Activated CD8-positive, alpha-beta memory T cell treated with anti-CD3 and anti-CD28 coated beads, Interleukin-2, amount 10 ng/mL, durations not matched to agents 7 days and 5 days (primary cell): ENCODE measurements around the gene HARS1. TPM values are rescaled to one million over a fixed set of nuclear protein-coding genes. Genes with fewer than 3 reads are reported as not detected.
A peak's percentile ranks its signal among the peaks of the same experiment; 100 is the strongest.
"Not testable (repeated sequence)": the region's sequence is repeated elsewhere in the genome, so short reads cannot be mapped to it uniquely, and the experiment has no call there.

Experiments
- ATAC-seq: fragments of 150-1000 bp; cut with Tn5 transposase; one replicate; pipeline ENCODE4 v1.10.0; 2021; ENCODE audit warnings: moderate library complexity
- CTCF ChIA-PET: fragments of 350-600 bp; sonication (Branson Sonifier 250); formaldehyde crosslinking; loops from one replicate; lab custom pipeline; 2021; ENCODE audit warnings: antibody characterized with exemption; lab: Charles Lee
- DNase-seq: peaks from one replicate; pipeline ENCODE4 v3.0.0-alpha.2; 2020
- H3K27ac Mint-ChIP-seq: one replicate; pipeline ENCODE4 v1.8.0; 2021; ENCODE audit warnings: mild to moderate bottlenecking, mixed read lengths
- H3K27me3 Mint-ChIP-seq: one replicate; pipeline ENCODE4 v1.8.0; 2021; ENCODE audit warnings: mixed read lengths
- H3K36me3 Mint-ChIP-seq: one replicate; pipeline ENCODE4 v1.8.0; 2021; ENCODE audit warnings: mild to moderate bottlenecking, mixed read lengths
- H3K4me1 Mint-ChIP-seq: one replicate; pipeline ENCODE4 v1.8.0; 2021; ENCODE audit warnings: mixed read lengths
- H3K4me3 Mint-ChIP-seq: one replicate; pipeline ENCODE4 v1.8.0; 2021; ENCODE audit warnings: mild to moderate bottlenecking, moderate library complexity, mixed read lengths
- H3K9me3 Mint-ChIP-seq: one replicate; pipeline ENCODE4 v1.8.0; 2022; ENCODE audit warnings: low read depth, mixed read lengths
- total RNA-seq, 2 experiments: library from RNA; stranded (reverse); gene quantifications; one replicate each; pipeline ENCODE4 v1.2.3, GENCODE V29; 2021

Gene HARS1, protein sequence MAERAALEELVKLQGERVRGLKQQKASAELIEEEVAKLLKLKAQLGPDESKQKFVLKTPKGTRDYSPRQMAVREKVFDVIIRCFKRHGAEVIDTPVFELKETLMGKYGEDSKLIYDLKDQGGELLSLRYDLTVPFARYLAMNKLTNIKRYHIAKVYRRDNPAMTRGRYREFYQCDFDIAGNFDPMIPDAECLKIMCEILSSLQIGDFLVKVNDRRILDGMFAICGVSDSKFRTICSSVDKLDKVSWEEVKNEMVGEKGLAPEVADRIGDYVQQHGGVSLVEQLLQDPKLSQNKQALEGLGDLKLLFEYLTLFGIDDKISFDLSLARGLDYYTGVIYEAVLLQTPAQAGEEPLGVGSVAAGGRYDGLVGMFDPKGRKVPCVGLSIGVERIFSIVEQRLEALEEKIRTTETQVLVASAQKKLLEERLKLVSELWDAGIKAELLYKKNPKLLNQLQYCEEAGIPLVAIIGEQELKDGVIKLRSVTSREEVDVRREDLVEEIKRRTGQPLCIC
- total RNA-seq: 10 to 100 TPM; 75.9 to 93.9 TPM

DNA sequence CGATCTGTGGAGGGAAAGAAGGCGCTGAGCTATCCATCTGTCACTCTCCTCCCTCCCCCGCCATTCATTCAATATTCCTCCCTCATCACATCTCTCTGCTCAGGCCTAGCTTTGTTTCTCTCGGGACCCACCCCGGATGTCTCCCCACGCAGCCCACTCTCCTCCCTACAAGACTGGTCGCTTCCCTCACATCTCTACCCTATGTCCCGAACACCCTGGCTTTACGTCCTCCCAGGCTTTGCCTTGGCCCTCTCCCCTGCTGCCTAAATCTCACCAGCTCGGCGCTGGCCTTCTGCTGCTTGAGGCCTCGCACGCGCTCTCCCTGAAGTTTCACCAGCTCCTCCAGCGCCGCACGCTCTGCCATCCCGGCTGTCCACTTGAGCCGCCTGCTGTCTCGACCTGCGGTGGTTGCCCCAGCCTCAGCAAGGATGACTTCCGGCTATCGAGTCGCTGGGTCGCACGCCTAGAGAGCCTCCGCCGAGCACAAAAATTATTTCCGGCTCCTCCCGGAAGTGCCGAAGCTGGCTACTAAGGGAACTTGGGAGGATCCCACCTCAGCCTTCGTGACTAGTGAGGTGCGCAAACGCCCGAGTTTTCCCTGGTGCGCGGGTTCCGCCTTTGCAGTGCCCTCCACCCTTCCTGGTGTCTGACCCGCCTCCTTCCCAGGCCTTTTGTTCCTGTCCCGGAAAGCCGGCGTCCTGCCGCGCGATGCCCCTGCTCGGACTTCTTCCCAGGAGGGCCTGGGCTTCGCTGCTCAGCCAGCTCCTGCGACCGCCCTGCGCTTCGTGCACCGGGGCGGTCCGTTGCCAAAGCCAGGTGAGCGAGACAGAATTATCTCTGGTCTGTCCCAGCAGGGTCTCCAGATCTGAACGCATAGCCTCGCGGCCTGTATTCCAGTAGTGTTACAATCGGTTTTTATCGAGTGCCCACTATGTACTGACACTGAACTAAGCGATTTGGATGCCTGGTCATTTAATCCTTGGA, at the start of gene HARS1, which contains the start of gene HARS2:
TSS of gene HARS1 (minus strand) at position 430 of the 984 bp plus-strand sequence. CDS start at position 364, 66 bp downstream.
TSS of gene HARS2 (plus strand) at position 515 of the 984 bp plus-strand sequence. CDS start at position 709, 194 bp downstream.
- Mint-ChIP-seq H3K27ac (peak within 1 kb of the TSS; percentile 98), H3K27me3 (no peaks in the 10 kb centered on the region), H3K9me3 (no peaks in the 10 kb centered on the region), H3K4me1 (peaks cover 39% of the 10 kb centered on the region), H3K4me3 (peak within 1 kb of the TSS; percentile 100), H3K36me3 (peaks cover 36% of the 10 kb centered on the region)
- ATAC-seq (peak; percentile 96), DNase-seq (peak; percentile 92)
- CTCF ChIA-PET: interaction anchor here (0.8 to 1.9 kb wide), 11 partner anchors 9 to 328 kb away, joined by 3 to 11 read pairs (median 5); partner anchors contain the start of genes EIF4EBP3, IK, NDUFA2 and WDR55

DNA sequence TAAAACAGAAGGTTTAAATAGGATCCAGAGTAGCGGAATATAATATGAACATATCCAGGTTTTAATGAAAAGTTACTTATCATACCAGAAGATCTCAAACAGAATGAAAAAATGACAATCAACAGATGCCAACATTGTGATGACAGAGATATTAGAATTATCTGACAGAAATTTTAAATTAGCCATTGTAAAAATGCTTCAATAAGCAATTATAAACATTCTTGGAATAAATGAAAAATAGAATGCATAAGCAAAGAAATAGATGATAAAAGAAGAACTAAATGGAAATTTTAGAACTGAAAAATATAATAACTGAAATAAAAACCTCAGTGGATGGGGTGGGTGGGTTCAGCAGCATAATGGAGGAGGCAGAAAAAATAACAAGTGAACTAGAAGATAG, 46.3 kb upstream of the HARS1 start:
- CTCF ChIA-PET: interaction anchor here (1.3 kb wide), 1 partner anchor 493 kb away, joined by 3 read pairs; no protein-coding TSS in a partner anchor
- Mint-ChIP-seq H3K4me1 (no peaks in the 10 kb centered on the region), H3K27me3 (peaks cover 16% of the 10 kb centered on the region), H3K4me3 (no peak overlapping the region), H3K36me3 (no peaks in the 10 kb centered on the region), H3K9me3 (peaks cover 5% of the 10 kb centered on the region), H3K27ac (no peak overlapping the region)
- ATAC-seq (no peak), DNase-seq (no peak)

GRCh38 chr5:140734354-140734753, 43.2 kb upstream of the HARS1 start:
- DNase-seq: no peak
- Mint-ChIP-seq H3K9me3 (peaks cover 2% of the 10 kb centered on the region), H3K27me3 (peaks cover 20% of the 10 kb centered on the region), H3K27ac (no peak overlapping the region), H3K4me3 (no peak overlapping the region), H3K4me1 (no peaks in the 10 kb centered on the region), H3K36me3 (no peaks in the 10 kb centered on the region)
- CTCF ChIA-PET: interaction anchor here (1.3 kb wide), 1 partner anchor 8 kb away, joined by 3 read pairs; no protein-coding TSS in a partner anchor
- ATAC-seq: no peak

- Mint-ChIP-seq H3K4me3 (no peak overlapping the region), H3K27me3 (peaks cover 20% of the 10 kb centered on the region), H3K9me3 (peaks cover 2% of the 10 kb centered on the region), H3K4me1 (no peaks in the 10 kb centered on the region), H3K27ac (no peak overlapping the region), H3K36me3 (no peaks in the 10 kb centered on the region)
- CTCF ChIA-PET: no interaction called here
- no peak for DNase-seq
- no peak for ATAC-seq
Observed at GRCh38 chr5:140733098-140733497, 41.9 kb upstream of the HARS1 start.

DNA sequence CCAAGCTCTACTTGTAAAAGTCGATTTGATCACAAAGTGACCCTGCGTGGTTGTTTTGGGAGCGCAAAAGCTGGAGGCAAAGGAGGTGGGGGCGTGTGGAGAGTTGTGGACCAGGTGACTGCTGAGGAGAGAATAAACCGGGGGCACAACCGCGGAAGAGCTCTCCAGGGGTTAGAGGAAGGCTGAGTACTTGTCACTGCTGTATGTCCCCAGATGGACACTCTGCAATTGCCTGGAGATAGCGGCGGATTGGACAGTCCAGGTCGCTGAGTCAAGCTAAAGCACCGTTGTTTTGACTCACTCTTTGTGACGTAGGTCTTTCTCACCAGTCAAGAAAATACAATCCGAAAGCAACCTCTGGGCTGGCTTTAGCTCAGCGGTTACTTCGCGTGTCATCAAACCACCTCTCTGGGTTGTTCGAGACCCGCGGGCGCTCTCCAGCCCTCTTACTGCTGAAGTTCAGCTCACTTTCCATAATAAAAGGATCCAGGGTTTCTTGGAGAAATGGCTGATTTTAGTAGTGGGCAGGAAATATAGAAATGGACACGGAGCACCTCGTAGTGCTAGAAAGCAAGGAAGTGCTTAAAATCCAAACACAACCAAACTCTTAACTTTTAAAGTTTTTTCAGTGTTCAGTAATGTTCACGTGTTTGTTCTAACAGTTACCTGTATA, 34.8 kb upstream of the HARS1 start:
- ATAC-seq: peak; percentile 95
- peaks cover 16% of the 10 kb centered on the region for H3K27me3 Mint-ChIP-seq
- peaks cover 2% of the 10 kb centered on the region for H3K9me3 Mint-ChIP-seq
- no peaks in the 10 kb centered on the region for H3K36me3 Mint-ChIP-seq
- peak overlapping the region; percentile 56 for H3K27ac Mint-ChIP-seq
- CTCF ChIA-PET: interaction anchor here (0.7 to 1.6 kb wide), 10 partner anchors 9 to 486 kb away, joined by 3 to 4 read pairs (median 3); no protein-coding TSS in a partner anchor
- H3K4me3 Mint-ChIP-seq: peak overlapping the region; percentile 76
- DNase-seq: peak; percentile 90
- peaks cover 15% of the 10 kb centered on the region for H3K4me1 Mint-ChIP-seq

- ATAC-seq, H3K27ac Mint-ChIP-seq, H3K4me3 Mint-ChIP-seq, H3K36me3 Mint-ChIP-seq, DNase-seq, H3K9me3 Mint-ChIP-seq: not testable (repeated sequence)
- Mint-ChIP-seq H3K4me1 (peaks cover 29% of the 10 kb centered on the region), H3K27me3 (peaks cover 16% of the 10 kb centered on the region)
- CTCF ChIA-PET: interaction anchor here (0.6 to 5.3 kb wide), 7 partner anchors 10 to 1401 kb away, joined by 3 to 49 read pairs (median 5); partner anchors contain the start of gene HBEGF
Observed at GRCh38 chr5:140721395-140721794, 30.2 kb upstream of the HARS1 start.

- H3K36me3 Mint-ChIP-seq, H3K9me3 Mint-ChIP-seq, DNase-seq, H3K4me3 Mint-ChIP-seq, ATAC-seq, H3K27ac Mint-ChIP-seq: not testable (repeated sequence)
- Mint-ChIP-seq H3K4me1 (peaks cover 24% of the 10 kb centered on the region), H3K27me3 (peaks cover 16% of the 10 kb centered on the region)
- CTCF ChIA-PET: interaction anchor here (1.0 to 5.3 kb wide), 14 partner anchors 9 to 481 kb away, joined by 3 to 49 read pairs (median 5); partner anchors contain the start of genes CD14, EIF4EBP3 and TMCO6
Observed at GRCh38 chr5:140720738-140721137, 29.6 kb upstream of the HARS1 start.

- Mint-ChIP-seq H3K27ac (no peak overlapping the region), H3K4me3 (no peak overlapping the region), H3K9me3 (no peaks in the 10 kb centered on the region), H3K4me1 (peaks cover 17% of the 10 kb centered on the region), H3K27me3 (peaks cover 9% of the 10 kb centered on the region), H3K36me3 (no peaks in the 10 kb centered on the region)
- ATAC-seq: no peak
- CTCF ChIA-PET: interaction anchor here (1.0 to 5.3 kb wide), 2 partner anchors 160 to 353 kb away, joined by 3 to 49 read pairs; no protein-coding TSS in a partner anchor
- DNase-seq: no peak
Observed at GRCh38 chr5:140718266-140718592, 27.1 kb upstream of the HARS1 start.

DNA sequence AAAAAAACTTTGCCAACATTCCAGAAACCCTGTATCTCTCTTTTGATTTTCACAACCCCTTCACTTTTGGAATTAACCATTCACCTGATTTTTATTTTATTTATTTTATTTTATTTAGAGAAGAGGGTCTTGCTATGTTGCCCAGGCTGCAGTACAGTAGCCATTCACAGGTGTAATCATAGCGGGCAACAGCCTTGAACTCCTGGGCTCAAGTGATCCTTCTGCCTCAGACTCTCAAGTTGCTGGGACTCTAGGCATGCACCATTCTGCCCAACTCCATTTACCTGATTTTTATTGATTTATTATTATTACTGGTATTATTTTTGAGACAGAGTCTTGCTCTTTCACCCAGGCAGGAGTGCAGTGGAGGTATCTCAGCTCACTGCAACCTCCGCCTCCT, 25.1 kb upstream of the HARS1 start:
- DNase-seq, H3K27ac Mint-ChIP-seq, H3K9me3 Mint-ChIP-seq, ATAC-seq, H3K36me3 Mint-ChIP-seq, H3K27me3 Mint-ChIP-seq, H3K4me3 Mint-ChIP-seq, CTCF ChIA-PET: not testable (repeated sequence)
- peaks cover 26% of the 10 kb centered on the region for H3K4me1 Mint-ChIP-seq

DNA sequence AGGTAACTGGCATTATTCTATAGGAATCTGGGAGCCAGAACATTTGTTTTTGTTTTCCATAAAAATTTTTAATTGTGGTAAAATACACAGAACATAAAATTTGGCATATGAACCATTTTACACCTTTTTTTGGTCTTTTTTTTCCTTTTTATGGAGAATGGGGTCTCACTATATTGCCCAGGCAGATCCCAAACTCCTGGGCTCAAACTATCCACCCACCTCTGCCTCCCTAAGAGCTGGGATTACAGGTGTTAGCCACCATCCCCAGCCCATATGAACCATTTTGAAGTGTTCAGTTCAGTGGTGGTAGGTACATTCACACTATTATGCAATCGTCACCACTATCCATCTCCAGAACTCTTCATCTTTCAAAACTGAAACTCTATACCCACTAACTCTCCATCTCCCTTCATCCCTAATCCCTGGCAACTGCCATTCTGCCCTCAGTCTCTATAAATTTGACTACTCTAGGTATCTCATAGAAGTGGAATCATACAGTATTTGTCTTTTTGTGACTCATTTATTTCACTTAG, 22.5 kb upstream of the HARS1 start:
- H3K4me1 Mint-ChIP-seq: peaks cover 24% of the 10 kb centered on the region
- CTCF ChIA-PET: interaction anchor here (0.6 kb wide), 1 partner anchor 350 kb away, joined by 4 read pairs; no protein-coding TSS in a partner anchor
- H3K9me3 Mint-ChIP-seq: no peaks in the 10 kb centered on the region
- H3K27me3 Mint-ChIP-seq: no peaks in the 10 kb centered on the region
- H3K27ac Mint-ChIP-seq: no peak overlapping the region
- H3K4me3 Mint-ChIP-seq: no peak overlapping the region
- H3K36me3 Mint-ChIP-seq: no peaks in the 10 kb centered on the region
- DNase-seq (no peak), ATAC-seq (no peak)

DNA sequence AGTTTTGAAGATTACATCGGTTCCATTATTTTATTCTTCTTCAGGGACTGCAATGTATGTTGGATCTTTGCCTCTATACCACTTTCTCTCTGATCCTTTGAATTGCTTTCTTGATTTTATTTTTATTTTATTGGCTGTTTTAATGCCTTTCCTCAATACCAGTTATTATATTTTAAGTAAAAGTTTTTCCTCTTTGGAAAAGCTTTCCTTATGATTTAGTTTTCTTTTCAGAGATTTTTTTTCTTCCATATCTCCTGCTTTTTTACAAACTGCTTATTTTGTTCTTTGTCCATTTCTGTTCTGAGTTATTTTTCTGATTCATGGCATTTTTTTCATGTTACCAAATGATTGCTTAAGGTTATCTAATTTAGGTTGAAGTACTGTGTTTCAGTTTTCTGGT, 20.6 kb upstream of the HARS1 start:
- CTCF ChIA-PET: interaction anchor here (0.6 to 3.5 kb wide), 10 partner anchors 9 to 852 kb away, joined by 3 to 27 read pairs (median 4); partner anchors contain the start of genes HBEGF and ZMAT2
- Mint-ChIP-seq H3K27ac (no peak overlapping the region), H3K9me3 (no peaks in the 10 kb centered on the region), H3K4me1 (peaks cover 17% of the 10 kb centered on the region), H3K36me3 (peaks cover 4% of the 10 kb centered on the region), H3K27me3 (no peaks in the 10 kb centered on the region), H3K4me3 (peak overlapping the region; percentile 90)
- ATAC-seq: no peak
- no peak for DNase-seq
